ENCODE measurements around the gene SHISA4.

GRCh38 chr1:201941420-201942128 lies 52.9 kb downstream of the SHISA4 start:
- TF ChIP-seq POLR2AphosphoS5 (IDR thresholded peaks at IDR 0.05) (no peak), CTCF (IDR thresholded peaks at IDR 0.05; ENCODE audit: poor library complexity, severe bottlenecking) (no peak), EZH2 (IDR thresholded peaks at IDR 0.05; ENCODE audit: borderline replicate concordance, insufficient read depth, low read length, poor library complexity, severe bottlenecking) (no peak)
